OCI-LY1 (cell line): Measurements from ENCODE around the gene RAD54L.

ENCODE experiments used
- EZH2 ChIP-seq: fragments of 200-600 bp; sonication (generic), shearing (Covaris generic); IDR thresholded peaks from 2 replicates; pipeline ENCODE4 v1.8.0; 2017; ENCODE audit warnings: borderline replicate concordance, mixed run types, mild to moderate bottlenecking, antibody characterized with exemption, low read length, moderate library complexity, mixed read lengths
- TF ChIP-seq, protein P1 (sequence below): fragments of 200-600 bp; sonication (generic), shearing (Covaris generic); IDR thresholded peaks from 2 replicates; pipeline ENCODE4 v1.5.1; 2017; ENCODE audit warnings: mild to moderate bottlenecking, antibody characterized with exemption, low read length, moderate library complexity, mixed read lengths

DNA sequence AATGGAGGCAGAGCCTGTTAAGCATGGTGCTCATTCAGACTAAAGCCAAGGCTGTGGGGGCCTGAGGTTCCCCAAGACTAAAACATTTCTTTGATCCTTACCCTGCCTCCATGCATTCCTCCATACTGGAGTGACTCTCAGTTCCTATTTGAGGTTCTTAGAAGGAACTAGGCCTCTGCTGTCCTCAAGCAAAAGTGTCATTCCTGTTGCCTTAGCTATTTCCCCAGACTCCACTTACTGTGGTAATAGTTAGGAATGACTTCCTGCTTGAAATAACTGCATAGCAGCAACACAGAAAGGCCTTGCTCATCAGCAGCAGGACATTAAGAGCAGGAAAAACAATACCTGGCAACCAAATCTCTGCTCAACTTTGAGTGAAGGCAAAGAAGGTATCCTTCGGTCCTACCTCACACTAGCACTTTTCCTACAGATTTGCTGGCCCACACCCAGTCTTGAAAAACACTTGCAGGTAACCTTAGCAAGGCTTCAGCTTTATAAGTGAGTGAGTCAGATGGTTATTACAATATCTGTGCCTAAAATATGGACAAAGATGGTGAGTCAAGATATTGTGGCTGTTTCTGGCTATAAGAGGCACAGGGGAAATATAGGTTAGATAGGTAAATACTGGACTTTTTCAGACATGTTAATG is 41.0 kb downstream of the RAD54L start:
- TF ChIP-seq, protein P1, sequence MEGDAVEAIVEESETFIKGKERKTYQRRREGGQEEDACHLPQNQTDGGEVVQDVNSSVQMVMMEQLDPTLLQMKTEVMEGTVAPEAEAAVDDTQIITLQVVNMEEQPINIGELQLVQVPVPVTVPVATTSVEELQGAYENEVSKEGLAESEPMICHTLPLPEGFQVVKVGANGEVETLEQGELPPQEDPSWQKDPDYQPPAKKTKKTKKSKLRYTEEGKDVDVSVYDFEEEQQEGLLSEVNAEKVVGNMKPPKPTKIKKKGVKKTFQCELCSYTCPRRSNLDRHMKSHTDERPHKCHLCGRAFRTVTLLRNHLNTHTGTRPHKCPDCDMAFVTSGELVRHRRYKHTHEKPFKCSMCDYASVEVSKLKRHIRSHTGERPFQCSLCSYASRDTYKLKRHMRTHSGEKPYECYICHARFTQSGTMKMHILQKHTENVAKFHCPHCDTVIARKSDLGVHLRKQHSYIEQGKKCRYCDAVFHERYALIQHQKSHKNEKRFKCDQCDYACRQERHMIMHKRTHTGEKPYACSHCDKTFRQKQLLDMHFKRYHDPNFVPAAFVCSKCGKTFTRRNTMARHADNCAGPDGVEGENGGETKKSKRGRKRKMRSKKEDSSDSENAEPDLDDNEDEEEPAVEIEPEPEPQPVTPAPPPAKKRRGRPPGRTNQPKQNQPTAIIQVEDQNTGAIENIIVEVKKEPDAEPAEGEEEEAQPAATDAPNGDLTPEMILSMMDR: no peak
- no peak for TF ChIP-seq EZH2
